Measurements from ENCODE around the gene TAF9.

Gene TAF9

DNA sequence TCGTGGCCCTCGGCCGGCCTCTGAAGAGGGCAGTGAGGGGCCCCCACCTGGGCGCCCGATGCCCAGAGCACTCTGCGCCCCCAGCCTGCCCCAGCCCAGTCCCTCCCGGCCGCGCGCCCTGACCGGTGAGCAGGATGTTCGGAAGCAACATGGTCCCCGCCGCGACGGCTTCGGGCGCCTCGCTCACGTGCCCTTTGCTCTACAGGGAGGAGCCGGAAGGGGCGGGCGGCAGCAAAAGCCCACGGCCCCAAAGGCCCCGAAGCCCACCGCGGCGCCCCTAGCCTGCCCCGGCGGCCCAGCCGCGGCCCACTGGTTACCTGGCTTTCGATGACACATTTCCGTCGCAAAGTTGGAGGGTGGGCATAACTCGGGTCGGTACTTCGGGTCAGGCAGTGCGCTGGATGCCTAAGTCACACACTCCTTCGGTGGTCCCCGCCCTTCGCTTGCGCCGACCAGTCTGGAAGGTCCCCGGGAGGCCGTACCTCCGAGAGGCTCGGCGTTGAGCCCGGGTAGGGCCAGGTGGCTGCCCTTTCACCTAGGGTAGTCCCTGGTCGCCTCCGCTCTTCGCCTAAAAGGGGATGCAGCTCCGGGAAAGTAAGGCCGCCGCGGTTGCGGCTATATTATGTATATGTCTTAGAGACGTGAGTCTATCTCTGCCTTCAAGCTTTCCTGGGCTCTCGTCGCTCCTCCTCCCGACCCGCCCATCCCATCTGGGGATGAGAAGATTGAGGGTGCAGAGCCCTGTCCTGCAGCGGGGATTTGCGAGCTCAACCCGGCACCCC is at the start of gene TAF9, which contains the start of the genes AK6 and RAD17:
Gene TAF9 (minus strand): TSS at position 181 of the 782 bp plus-strand sequence. CDS start 3,783 bp downstream, outside the sequence.
Gene AK6 (minus strand): TSS at position 181 of the 782 bp plus-strand sequence. CDS start 30 bp downstream, at position 151.
Gene RAD17 (plus strand): TSS at position 479 of the 782 bp plus-strand sequence. CDS start 2,391 bp downstream, outside the sequence.
- peak within 1 kb of the TSS; percentile 99 for H3K27ac ChIP-seq (ENCODE audit: low read depth, low read length)
- peaks cover 0 to 27% (median 25%) of the 10 kb centered on the region in 5 donors for H3K4me1 ChIP-seq (ENCODE audit: control insufficient read depth in 5 of 5, insufficient read depth in 5 of 5, low read length in 5 of 5)

DNA sequence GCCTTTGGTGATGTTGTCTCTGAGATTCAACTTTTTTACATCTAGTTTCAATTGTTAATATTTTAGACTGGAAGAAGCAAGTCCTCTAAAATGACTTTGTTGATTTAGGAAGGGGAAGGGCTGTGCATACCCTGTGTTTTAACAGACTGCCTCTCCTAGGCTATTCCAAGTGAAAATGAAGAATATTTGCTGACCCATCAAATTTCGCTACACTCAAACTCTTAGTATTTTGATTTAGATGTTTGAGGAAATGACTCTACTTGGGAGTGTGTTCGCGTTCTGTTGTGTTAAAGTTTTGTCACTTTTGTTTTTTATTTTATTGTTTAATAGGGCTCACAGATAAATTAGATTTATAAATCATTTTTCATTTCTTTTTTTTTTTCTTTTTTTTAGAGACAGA is 49.2 kb upstream of the TAF9 start:
- no peak overlapping the region for H3K9ac ChIP-seq (ENCODE audit: low read length in 5 of 5)
- no peaks in the 10 kb centered on the region for H3K9me3 ChIP-seq (ENCODE audit: control insufficient read depth in 5 of 5, low read length in 5 of 5)
- peaks cover 4 to 19% (median 12%) of the 10 kb centered on the region in 5 donors for H3K36me3 ChIP-seq (ENCODE audit: control insufficient read depth in 5 of 5, insufficient read depth in 5 of 5, low read length in 5 of 5)
- no peaks in the 10 kb centered on the region for H3K27me3 ChIP-seq (ENCODE audit: control insufficient read depth in 5 of 5, insufficient read depth in 4 of 5, low read length in 5 of 5)
- no peak overlapping the region for H3K27ac ChIP-seq (ENCODE audit: low read depth, low read length)
- no peak overlapping the region for H3K4me3 ChIP-seq (ENCODE audit: low read depth in 1 of 5, low read length in 5 of 5)
- H3K4me1 ChIP-seq (ENCODE audit: control insufficient read depth in 5 of 5, insufficient read depth in 5 of 5, low read length in 5 of 5) = peaks cover 0 to 9% (median 2%) of the 10 kb centered on the region in 5 donors

More for the DNA sequence above, at the start of gene TAF9, which contains the start of the genes AK6 and RAD17:
- Histone ChIP-seq H3K27me3 (ENCODE audit: control insufficient read depth in 5 of 5, insufficient read depth in 4 of 5, low read length in 5 of 5) (no peaks in the 10 kb centered on the region), H3K9ac (ENCODE audit: low read length in 5 of 5) (peak within 1 kb of the TSS; percentile 88 to 99 (median 91)), H3K4me3 (ENCODE audit: low read depth in 1 of 5, low read length in 5 of 5) (peak within 1 kb of the TSS; percentile 90 to 98 (median 93)), H3K36me3 (ENCODE audit: control insufficient read depth in 5 of 5, insufficient read depth in 5 of 5, low read length in 5 of 5) (peaks cover 14 to 26% (median 18%) of the 10 kb centered on the region in 5 donors), H3K9me3 (ENCODE audit: control insufficient read depth in 5 of 5, low read length in 5 of 5) (no peaks in the 10 kb centered on the region)

- no peak overlapping the region for H3K4me3 ChIP-seq (ENCODE audit: low read depth in 1 of 5, low read length in 5 of 5)
- no peaks in the 10 kb centered on the region for H3K27me3 ChIP-seq (ENCODE audit: control insufficient read depth in 5 of 5, insufficient read depth in 4 of 5, low read length in 5 of 5)
- no peaks in the 10 kb centered on the region for H3K9me3 ChIP-seq (ENCODE audit: control insufficient read depth in 5 of 5, low read length in 5 of 5)
- H3K27ac ChIP-seq (ENCODE audit: low read depth, low read length) = no peak overlapping the region
- peaks cover 8 to 33% (median 17%) of the 10 kb centered on the region in 5 donors for H3K36me3 ChIP-seq (ENCODE audit: control insufficient read depth in 5 of 5, insufficient read depth in 5 of 5, low read length in 5 of 5)
- H3K4me1 ChIP-seq (ENCODE audit: control insufficient read depth in 5 of 5, insufficient read depth in 5 of 5, low read length in 5 of 5) = peaks cover 0 to 9% (median 2%) of the 10 kb centered on the region in 5 donors
- no peak overlapping the region for H3K9ac ChIP-seq (ENCODE audit: low read length in 5 of 5)
Measured at GRCh38 chr5:69416699-69417098, 47.4 kb upstream of the TAF9 start.

- Histone ChIP-seq H3K36me3 (ENCODE audit: control insufficient read depth in 5 of 5, insufficient read depth in 5 of 5, low read length in 5 of 5) (peaks cover 13 to 38% (median 22%) of the 10 kb centered on the region in 5 donors), H3K4me1 (ENCODE audit: control insufficient read depth in 5 of 5, insufficient read depth in 5 of 5, low read length in 5 of 5) (peaks cover 0 to 9% (median 2%) of the 10 kb centered on the region in 5 donors), H3K9me3 (ENCODE audit: control insufficient read depth in 5 of 5, low read length in 5 of 5) (no peaks in the 10 kb centered on the region), H3K27ac (ENCODE audit: low read depth, low read length) (no peak overlapping the region), H3K27me3 (ENCODE audit: control insufficient read depth in 5 of 5, insufficient read depth in 4 of 5, low read length in 5 of 5) (no peaks in the 10 kb centered on the region), H3K4me3 (ENCODE audit: low read depth in 1 of 5, low read length in 5 of 5) (no peak overlapping the region), H3K9ac (ENCODE audit: low read length in 5 of 5) (no peak overlapping the region)
Measured at GRCh38 chr5:69416180-69416579, 46.9 kb upstream of the TAF9 start.

DNA sequence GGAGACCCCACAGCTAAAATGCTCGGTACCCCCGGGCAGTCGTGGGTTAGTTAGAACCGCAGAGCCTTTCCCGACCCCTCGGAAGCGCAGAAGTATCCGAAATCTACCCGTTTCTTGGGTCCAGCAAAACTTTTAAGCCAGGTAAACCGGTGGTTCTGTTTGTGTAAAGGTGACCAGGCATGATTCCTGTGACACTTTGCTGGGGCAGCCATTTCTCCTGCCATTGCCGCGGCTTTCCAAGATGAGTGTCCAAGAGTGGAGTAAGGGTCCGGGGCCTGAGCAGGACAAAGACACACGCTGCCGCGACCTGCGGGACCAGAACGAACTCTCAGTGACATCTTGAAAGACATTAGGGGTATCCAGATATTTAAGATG is 46.3 kb upstream of the TAF9 start:
- H3K4me3 ChIP-seq (ENCODE audit: low read depth in 1 of 5, low read length in 5 of 5) = peak overlapping the region in 3 of 5 donors; percentile 51 to 65 (median 58)

DNA sequence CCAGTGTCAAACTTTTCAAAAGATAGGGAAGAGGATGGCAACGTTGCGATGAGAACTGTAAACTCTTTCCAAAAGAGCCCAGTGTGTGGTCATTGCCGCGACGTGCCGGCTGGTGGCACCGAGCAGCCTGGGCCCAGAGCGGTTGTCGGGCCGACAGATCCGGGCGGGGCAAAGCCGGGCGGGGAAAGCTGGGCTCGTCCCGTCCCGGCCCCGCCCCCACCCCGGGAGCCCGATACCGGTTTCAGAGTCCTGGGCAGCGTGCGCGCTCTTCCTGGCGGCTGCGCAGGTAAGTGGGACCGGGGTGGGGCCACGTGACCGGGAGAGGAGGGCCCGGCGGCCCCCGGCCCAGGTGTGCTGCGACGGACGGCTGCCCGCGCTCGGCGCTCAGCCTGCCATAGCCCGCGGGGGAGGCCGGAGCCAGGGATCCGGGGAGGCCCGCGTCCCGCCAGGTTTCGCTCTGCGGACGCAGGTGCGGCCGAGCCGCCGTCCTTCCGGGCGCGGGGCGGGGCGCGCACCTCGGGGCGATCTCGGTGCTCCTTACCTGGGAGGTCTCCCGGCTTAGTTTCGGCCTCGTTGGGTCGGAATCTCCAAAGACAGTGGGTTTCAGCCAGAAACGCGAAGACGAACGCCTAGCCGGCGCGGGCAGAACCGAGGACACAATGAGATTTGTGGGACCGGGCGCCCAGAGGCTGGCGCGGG is 45.7 kb upstream of the TAF9 start, which contains the start of gene MARVELD2:
Gene MARVELD2 (plus strand): TSS at position 232 of the 699 bp plus-strand sequence. CDS start 4,270 bp downstream, outside the sequence.
- peaks cover 17 to 45% (median 24%) of the 10 kb centered on the region in 5 donors for H3K36me3 ChIP-seq (ENCODE audit: control insufficient read depth in 5 of 5, insufficient read depth in 5 of 5, low read length in 5 of 5)
- no peaks in the 10 kb centered on the region for H3K9me3 ChIP-seq (ENCODE audit: control insufficient read depth in 5 of 5, low read length in 5 of 5)
- peak within 1 kb of the TSS in 3 of 5 donors; percentile 7 to 55 (median 24) for H3K9ac ChIP-seq (ENCODE audit: low read length in 5 of 5)
- peaks cover 0 to 9% (median 2%) of the 10 kb centered on the region in 5 donors for H3K4me1 ChIP-seq (ENCODE audit: control insufficient read depth in 5 of 5, insufficient read depth in 5 of 5, low read length in 5 of 5)
- H3K27ac ChIP-seq (ENCODE audit: low read depth, low read length) = no peak within 1 kb of the TSS
- no peaks in the 10 kb centered on the region for H3K27me3 ChIP-seq (ENCODE audit: control insufficient read depth in 5 of 5, insufficient read depth in 4 of 5, low read length in 5 of 5)
- peak within 1 kb of the TSS in 4 of 5 donors; percentile 44 to 65 (median 54) for H3K4me3 ChIP-seq (ENCODE audit: low read depth in 1 of 5, low read length in 5 of 5)

More for the DNA sequence above, 46.3 kb upstream of the TAF9 start:
- H3K4me1 ChIP-seq (ENCODE audit: control insufficient read depth in 5 of 5, insufficient read depth in 5 of 5, low read length in 5 of 5) = peaks cover 0 to 9% (median 2%) of the 10 kb centered on the region in 5 donors
- H3K9ac ChIP-seq (ENCODE audit: low read length in 5 of 5) = peak overlapping the region in 2 of 5 donors; percentile 7 to 55
- no peak overlapping the region for H3K27ac ChIP-seq (ENCODE audit: low read depth, low read length)
- no peaks in the 10 kb centered on the region for H3K27me3 ChIP-seq (ENCODE audit: control insufficient read depth in 5 of 5, insufficient read depth in 4 of 5, low read length in 5 of 5)
- no peaks in the 10 kb centered on the region for H3K9me3 ChIP-seq (ENCODE audit: control insufficient read depth in 5 of 5, low read length in 5 of 5)
- H3K36me3 ChIP-seq (ENCODE audit: control insufficient read depth in 5 of 5, insufficient read depth in 5 of 5, low read length in 5 of 5) = peaks cover 14 to 40% (median 22%) of the 10 kb centered on the region in 5 donors

- Histone ChIP-seq H3K4me1 (ENCODE audit: control insufficient read depth in 5 of 5, insufficient read depth in 5 of 5, low read length in 5 of 5) (no peaks in the 10 kb centered on the region), H3K36me3 (ENCODE audit: control insufficient read depth in 5 of 5, insufficient read depth in 5 of 5, low read length in 5 of 5) (peaks cover 8 to 51% (median 36%) of the 10 kb centered on the region in 5 donors), H3K9ac (ENCODE audit: low read length in 5 of 5) (no peak overlapping the region), H3K4me3 (ENCODE audit: low read depth in 1 of 5, low read length in 5 of 5) (no peak overlapping the region), H3K27me3 (ENCODE audit: control insufficient read depth in 5 of 5, insufficient read depth in 4 of 5, low read length in 5 of 5) (no peaks in the 10 kb centered on the region), H3K27ac (ENCODE audit: low read depth, low read length) (no peak overlapping the region), H3K9me3 (ENCODE audit: control insufficient read depth in 5 of 5, low read length in 5 of 5) (peaks cover 0 to 6% (median 0%) of the 10 kb centered on the region in 5 donors)
Measured at GRCh38 chr5:69404659-69405330, 35.5 kb upstream of the TAF9 start.

DNA sequence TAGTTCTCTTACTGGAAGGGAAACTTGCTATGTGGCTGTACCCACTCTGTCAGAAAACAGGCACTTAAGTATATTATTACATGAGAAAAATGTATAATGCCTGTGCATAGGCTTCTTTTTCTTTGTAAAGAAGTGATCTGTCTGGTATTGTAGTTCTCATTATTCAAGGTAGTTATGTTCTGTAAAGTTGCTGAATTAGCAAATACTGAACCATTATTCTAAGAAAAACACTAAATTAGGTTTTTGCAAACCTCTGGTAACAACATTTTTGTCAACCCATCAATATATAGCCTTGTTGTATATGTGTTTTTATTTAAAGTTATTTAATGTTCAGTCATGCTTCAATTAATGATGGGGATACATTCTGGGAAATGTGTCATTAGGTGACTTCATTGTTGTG is 9.1 kb upstream of the TAF9 start:
- H3K9me3 ChIP-seq (ENCODE audit: control insufficient read depth in 5 of 5, low read length in 5 of 5) = no peaks in the 10 kb centered on the region
- no peak overlapping the region for H3K27ac ChIP-seq (ENCODE audit: low read depth, low read length)
- no peak overlapping the region for H3K4me3 ChIP-seq (ENCODE audit: low read depth in 1 of 5, low read length in 5 of 5)
- peaks cover 34 to 55% (median 44%) of the 10 kb centered on the region in 5 donors for H3K36me3 ChIP-seq (ENCODE audit: control insufficient read depth in 5 of 5, insufficient read depth in 5 of 5, low read length in 5 of 5)
- no peak overlapping the region for H3K9ac ChIP-seq (ENCODE audit: low read length in 5 of 5)
- H3K4me1 ChIP-seq (ENCODE audit: control insufficient read depth in 5 of 5, insufficient read depth in 5 of 5, low read length in 5 of 5) = no peaks in the 10 kb centered on the region
- H3K27me3 ChIP-seq (ENCODE audit: control insufficient read depth in 5 of 5, insufficient read depth in 4 of 5, low read length in 5 of 5) = no peaks in the 10 kb centered on the region

- no peaks in the 10 kb centered on the region for H3K27me3 ChIP-seq (ENCODE audit: control insufficient read depth in 5 of 5, insufficient read depth in 4 of 5, low read length in 5 of 5)
- no peak overlapping the region for H3K4me3 ChIP-seq (ENCODE audit: low read depth in 1 of 5, low read length in 5 of 5)
- peaks cover 0 to 13% (median 10%) of the 10 kb centered on the region in 5 donors for H3K4me1 ChIP-seq (ENCODE audit: control insufficient read depth in 5 of 5, insufficient read depth in 5 of 5, low read length in 5 of 5)
- H3K27ac ChIP-seq (ENCODE audit: low read depth, low read length) = no peak overlapping the region
- peaks cover 23 to 32% (median 26%) of the 10 kb centered on the region in 5 donors for H3K36me3 ChIP-seq (ENCODE audit: control insufficient read depth in 5 of 5, insufficient read depth in 5 of 5, low read length in 5 of 5)
- no peak overlapping the region for H3K9ac ChIP-seq (ENCODE audit: low read length in 5 of 5)
- H3K9me3 ChIP-seq (ENCODE audit: control insufficient read depth in 5 of 5, low read length in 5 of 5) = no peaks in the 10 kb centered on the region
Measured at GRCh38 chr5:69374911-69375446, 5.7 kb upstream of the TAF9 start.
